Hypothalamus (tissue), 51 donors: ENCODE results near the gene TMEM253.

ENCODE experiments used
- DNase-seq, 51 donors: peaks; one replicate each; lab custom pipeline; 2025; lab: John Stamatoyannopoulos, UW

TMEM253 gene

DNA sequence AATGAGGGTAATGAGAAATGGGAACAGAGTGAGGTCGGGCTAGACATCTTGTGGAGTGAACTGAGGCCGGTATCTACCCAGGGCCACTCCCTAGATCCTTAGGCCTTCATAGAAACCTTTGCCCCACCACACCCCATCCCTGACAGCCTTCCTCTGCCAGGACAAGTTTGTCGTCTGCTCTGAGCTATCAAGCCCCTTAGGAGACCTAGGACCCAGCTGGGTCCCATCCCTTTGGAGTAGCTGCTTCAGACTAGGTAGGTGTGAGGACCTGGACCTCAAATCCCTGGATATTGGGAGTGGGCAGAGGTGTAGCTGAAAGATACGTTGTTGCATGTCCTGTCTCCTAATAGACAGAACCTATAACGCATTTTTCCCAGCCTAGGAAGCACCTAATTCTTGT lies at the start of gene TMEM253:
TSS of gene TMEM253 (plus strand) at position 136 of the 400 bp plus-strand sequence. CDS start 278 bp downstream, outside the sequence.
- DNase-seq: no peak

DNA sequence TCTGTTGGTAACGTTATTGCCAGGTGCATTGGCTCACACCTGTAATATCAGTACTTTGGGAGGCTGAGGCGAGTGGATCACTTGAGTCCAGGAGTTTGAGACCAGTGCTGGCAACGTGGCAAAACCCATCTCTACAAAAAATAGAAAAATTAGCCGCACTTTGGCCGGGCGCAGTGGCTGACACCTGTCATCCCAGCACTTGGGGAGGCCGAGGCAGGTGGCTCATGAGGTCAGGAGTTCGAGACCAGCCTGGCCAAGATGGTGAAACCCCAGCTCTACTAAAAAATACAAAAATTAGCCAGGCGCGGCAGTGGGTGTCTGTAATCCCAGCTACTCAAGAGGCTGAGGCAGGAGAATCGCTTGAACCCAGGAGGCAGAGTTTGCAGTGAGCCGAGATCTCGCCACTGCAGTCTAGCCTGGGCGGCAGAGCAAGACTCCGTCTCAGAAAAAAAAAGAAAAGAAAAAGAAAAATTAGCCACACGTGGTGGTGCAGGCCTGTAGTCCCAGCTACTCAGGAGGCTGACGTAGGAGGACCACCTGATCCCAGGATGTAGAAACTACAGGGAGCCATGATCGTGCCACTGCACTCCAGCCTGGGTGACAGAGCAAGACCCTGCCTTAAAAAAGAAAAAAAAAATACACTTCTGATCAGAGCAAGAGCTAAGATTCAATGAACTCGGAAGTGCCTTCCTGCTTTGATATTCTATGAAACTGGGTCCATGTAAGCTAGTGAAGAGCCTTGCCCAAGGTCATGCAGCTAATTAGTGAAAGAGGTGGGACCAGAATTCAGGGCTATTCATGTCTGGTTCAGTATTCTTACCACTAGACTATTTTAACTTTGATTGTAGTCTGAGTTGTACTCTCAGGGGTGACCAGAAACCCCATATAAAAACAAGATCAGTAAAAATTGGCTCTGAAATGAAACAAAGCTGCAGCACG lies 47.4 kb upstream of the TMEM253 start:
- DNase-seq: no peak

DNA sequence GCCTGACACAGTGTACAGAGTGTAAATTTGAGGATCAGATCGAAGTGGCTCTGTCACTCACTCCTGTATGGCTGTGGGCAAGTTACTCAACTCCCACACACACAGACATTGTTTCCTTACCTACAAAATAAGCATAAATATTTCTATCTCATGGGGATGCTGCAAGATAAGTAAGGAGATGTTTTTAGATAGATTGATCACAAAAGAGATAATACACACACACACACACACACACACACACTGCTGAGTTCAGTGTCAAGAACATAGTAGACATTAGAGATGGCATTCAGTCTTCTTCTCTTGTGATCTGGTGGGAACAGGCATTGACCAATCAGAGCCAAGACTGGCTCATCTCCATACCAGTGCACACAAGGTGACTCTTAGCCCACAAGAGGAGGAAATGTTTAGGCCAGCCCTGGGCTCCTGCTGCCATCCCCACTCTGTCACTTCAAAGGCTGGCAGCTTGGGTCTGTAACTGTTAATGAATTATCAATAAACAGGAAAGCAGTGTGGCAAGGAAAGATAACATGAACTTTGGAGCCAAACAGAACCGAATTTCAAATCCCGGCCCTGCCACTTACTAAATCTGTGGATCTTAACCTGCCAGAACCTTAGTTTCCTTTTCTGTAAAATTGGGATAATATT lies 46.6 kb upstream of the TMEM253 start:
- DNase-seq: no peak

DNA sequence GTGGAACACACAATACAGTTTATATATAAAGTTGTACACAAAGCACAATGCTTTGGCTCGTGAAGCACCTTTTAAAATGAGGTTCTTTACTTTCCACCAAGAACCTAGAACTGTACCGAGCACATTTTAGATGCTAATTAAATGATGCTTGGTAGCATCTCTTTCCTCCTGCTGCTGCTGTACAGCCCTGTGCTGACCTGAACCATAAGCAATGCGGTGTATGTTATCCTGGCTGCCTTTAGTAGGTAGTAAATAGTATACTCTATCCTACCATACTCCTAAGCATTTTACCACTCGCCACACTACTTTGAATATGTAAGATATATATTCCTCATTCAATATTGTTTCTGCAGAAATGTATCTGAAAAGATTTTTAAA lies 46.1 kb upstream of the TMEM253 start:
- DNase-seq: no peak

DNA sequence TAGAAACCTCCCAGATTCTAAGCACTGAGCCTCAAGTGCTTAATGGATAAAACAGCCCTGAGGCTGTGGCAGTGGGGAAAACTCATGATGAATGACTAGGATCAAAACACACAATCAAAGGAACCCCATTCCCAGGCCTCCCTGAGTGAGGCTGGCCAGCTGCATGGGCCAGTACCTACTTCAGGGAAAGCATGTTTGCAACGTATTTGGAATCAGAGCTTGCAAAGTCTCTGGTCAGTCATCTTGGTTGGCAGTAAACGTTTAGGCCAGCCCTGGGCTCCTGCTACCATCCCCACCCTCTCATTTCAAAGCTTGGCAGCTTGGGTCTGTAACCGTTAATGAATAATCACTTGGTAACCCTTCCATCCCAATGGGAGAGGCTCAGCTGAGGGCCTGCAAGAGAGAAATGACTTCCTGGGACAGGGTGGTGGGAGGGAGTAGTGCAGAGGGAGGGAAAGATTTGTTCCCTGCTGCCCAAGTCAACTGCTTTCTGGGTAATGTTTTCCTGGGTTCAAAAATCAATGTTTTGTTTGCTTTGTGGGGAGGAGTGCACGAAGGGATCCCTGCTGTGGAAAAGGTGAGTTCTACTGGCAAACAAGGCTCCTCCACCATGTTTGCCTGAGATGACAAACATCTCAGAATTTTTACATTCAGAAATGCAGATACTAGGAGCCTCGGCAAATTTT lies 45.3 kb upstream of the TMEM253 start:
- DNase-seq: no peak

DNA sequence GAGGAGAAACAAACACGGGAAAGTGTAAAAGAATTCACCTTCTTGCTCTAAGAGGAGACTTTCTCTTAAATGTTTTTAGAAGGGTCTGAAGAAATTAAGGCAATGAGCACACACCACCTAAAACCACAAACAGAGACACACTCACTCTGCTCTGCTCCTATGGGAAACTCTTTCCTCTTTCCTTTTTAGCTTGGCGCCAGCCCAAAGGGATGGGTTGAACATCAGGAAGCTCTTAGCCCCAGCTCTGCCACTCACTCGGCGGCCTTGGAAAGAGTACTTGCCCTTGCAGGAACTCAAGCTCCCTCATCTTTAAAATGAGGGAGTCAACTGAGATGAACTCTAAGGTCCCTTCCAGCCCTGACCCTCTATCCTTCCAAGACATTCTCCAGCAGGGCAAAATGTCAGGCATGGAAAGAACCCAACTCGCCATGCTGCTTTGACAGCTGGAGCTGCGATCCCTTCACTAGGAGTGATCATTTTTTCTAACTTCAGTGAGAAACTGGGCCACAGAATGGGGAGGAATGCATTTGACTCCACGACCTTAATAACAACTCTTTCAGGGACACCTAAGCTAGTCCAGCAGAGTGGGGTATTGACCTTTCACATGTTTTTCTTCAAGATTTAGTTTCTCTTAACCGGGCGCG lies 44.2 kb upstream of the TMEM253 start:
- DNase-seq: no peak

DNA sequence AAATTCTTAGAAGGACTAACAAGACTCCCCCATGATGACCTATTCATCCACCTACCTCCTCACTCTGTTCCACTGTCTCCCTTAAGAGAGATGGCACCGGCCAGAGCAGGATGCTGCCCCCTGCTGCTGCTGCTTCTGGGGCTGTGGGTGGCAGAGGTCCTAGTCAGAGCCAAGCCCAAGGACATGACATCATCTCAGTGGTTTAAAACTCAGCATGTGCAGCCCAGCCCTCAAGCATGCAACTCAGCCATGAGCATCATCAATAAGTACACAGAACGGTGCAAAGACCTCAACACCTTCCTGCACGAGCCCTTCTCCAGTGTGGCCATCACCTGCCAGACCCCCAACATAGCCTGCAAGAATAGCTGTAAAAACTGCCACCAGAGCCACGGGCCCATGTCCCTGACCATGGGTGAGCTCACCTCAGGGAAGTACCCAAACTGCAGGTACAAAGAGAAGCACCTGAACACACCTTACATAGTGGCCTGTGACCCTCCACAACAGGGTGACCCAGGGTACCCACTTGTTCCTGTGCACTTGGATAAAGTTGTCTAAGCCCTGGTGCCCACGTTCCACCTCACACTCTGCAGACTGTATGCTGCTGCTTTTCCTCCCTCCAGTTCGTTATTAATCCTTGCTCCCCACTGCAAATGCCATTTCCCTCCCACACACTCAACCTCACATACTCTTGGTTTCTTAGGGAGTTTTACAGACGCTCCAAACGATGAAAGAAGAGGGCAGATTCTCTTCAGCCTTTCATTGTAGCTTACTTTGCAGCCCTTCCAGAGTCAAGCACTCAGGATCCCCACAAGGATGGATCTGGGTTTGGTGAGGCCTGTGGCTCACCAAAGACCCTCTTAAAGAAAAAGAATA lies 42.8 kb upstream of the TMEM253 start, which contains the start of gene RNASE8:
TSS of gene RNASE8 (plus strand) at position 20 of the 873 bp plus-strand sequence. CDS start at position 91, 71 bp downstream.
- no peak for DNase-seq

DNA sequence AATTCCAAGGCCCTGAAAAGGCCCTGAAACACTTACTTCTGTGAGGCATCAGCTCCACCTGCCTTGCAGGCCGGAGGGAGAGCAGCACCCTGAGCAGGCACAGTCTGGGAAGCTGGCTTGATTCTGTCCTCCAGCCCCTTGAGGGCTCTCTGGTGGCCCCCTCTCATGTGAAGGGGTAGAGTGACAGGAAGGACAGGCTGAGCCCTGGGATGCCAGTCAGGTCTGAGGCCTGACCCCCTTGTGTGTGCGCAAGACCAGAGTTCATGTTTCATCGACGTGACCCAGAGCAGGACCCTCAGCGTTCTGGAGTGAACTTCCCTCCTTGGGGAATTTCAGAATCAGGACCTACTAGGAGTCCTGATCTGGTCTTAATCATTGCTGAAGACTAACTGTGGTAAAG lies 42.0 kb upstream of the TMEM253 start:
- DNase-seq: no peak

DNA sequence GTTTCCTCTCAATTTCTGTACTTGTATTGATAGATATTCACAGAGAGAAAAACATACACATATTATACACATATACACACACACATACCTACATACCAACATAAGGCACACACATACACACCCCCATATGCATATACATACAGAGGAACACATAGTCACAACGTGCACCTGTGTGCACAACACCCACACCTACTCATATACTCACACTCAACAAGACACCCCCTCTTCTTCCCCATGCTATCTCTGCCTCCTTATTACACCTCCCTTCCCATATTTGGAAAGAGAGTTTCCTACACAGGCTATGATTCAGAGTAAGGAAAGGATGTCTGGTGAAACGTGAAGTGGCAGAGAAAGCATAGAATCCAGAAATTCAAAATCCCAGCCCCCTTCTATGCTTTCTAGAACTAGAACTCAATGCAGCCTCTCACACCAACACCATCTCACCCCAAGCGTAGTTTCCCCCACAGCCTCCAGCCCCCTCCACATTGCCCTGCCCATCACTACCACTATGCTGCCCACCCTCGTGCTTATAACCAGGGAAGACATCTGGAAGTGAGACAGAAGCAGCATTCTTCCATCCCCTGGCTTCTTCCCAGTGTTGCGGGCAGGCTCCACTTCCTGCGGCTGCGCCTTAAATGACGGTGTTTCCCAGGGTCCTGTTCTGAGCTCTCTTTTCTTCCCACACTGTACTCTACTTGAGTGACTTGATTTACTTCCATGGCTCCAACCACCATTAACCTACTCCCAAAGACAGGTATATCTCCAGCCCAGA lies 40.8 kb upstream of the TMEM253 start:
- DNase-seq: peak in 12 of 51 donors; percentile 4 to 34 (median 14)

DNA sequence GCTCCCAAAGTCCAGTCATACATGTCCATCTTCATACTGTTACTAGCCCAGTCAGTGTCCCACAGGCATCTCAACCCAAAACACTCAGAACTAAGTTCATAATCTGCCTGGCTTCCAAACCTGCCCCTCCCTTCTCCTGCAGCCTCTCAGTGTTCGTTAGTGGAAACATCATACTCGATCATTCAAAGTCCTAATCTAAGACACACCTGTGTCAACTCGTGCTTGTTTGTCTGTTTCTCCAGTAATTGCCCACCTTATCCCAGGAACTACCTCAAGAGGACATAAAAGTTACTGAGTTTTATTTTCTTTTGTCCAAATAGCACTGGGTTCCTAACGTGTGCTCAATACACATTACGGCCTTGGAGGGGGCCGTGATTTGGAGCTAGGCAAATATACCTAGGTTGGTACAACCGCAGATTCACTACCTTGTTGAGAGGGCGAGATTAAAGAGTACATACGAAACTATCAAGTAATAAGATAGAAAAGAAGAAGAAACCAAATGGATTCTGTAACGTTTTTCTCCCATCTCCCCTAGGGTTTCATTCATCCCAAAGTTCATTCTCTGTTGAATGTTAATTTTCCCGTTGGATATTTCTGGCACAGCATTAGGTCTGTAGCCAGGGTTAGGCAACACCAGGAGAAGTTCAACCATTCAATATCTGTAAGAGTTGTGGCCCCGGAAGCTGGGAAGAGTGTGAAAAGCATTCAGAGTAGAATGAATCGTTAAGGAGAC lies 40.1 kb upstream of the TMEM253 start:
- no peak for DNase-seq

DNA sequence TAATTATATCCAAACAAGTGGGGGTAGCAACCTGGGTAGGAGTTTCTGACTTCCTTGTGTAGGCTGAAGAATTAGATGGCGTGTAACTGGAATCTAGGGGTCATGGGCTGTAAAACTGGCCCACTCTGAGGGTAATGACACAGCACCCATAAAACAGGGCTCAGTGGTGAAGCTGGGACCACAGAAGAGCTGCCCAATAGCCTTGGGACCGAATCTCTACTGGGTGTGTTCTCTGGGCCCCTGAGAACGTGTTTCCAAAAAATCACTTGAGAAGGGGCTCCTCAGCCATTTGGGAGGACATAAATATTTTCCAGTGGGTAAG lies 39.6 kb upstream of the TMEM253 start:
- no peak for DNase-seq

DNA sequence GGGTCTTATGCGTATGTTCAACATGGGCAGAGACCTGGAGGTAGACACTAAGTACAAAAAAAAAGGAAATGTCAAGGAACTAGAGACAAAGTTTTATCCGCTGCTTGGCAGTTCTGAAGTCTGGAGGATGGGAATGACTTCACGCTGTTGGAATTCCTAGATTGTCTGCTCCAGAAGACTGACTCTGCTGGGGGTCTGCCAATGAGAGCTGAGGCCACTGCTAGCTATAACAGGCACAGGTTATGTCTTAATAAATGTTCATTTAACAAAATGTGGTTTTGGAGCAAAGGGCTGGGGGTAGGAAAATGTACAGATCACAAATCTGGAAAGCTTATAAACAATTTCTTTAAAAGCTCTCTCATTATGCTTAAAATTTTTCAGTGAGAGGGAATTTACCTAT lies 37.4 kb upstream of the TMEM253 start:
- DNase-seq: no peak

DNA sequence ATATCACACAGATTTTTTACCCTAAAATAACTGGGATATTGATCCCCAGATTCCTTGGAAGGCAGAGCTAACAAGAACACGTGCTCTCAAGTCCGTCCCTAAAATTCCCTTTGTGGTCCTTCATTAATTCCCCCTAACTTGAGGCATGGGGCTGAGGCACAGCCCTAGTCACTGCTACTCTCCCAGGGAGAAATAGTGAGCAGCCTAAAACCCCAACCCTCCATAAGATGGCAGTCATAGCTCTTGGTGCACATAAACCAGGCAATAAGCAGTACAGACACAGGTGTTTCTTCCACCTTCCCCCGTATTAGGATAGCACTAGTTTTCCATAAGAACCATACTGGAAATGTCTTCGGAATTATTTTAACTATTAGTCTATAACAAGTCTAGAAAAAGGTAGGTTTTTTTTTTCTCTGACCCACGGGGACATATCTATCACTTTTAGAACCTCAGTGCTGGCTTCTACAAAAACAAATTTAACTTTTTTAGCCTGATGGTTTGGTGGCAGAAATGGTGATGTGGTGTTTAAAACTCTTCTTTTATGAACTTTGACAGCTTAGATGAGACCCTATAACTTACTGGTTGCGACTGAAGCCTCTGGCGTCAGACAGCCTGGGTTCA lies 33.9 kb upstream of the TMEM253 start:
- DNase-seq: no peak

DNA sequence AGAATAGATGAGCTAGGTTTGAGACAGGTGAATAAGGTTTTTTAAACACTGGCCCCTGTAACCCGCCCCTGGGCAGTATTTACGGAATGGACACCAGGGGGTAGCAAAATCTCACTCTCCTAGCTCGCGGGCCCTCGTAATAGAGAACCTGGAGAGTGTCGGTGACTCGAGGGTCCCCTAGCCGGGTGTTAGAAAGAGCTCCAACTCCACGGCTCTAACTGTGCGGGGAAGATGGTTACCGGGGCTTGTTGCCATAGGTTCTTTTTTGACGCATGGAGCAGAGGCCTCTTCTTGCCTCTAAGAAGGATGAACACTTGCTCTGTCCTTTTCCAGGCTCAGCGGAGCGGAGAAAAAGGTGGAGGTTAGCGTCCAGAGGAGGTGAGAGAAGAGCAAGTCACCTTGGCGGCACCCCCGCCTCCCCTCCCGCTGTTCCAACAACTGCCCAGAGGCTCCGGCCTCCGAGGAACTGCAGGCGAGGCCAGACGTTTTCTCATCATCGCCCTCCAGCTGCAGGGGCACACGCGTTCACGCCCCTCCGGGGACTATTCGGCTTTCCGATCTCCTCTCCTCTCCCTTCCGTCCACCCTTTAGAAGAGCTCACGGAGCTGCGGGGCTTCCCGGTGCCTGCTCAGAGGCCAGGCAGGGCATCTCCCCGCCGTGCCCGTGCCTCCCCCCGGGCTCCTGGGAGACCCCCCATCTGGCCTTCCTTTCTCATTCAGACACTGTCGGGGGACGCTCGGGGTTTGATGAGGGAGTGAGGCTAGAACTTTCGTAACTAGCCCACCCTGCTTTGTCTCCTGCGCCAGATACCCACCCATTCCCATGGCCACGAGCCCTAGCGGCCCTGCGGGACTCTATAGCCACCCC lies 32.1 kb upstream of the TMEM253 start:
- peak in 42 of 51 donors; percentile 3 to 67 (median 46) for DNase-seq

DNA sequence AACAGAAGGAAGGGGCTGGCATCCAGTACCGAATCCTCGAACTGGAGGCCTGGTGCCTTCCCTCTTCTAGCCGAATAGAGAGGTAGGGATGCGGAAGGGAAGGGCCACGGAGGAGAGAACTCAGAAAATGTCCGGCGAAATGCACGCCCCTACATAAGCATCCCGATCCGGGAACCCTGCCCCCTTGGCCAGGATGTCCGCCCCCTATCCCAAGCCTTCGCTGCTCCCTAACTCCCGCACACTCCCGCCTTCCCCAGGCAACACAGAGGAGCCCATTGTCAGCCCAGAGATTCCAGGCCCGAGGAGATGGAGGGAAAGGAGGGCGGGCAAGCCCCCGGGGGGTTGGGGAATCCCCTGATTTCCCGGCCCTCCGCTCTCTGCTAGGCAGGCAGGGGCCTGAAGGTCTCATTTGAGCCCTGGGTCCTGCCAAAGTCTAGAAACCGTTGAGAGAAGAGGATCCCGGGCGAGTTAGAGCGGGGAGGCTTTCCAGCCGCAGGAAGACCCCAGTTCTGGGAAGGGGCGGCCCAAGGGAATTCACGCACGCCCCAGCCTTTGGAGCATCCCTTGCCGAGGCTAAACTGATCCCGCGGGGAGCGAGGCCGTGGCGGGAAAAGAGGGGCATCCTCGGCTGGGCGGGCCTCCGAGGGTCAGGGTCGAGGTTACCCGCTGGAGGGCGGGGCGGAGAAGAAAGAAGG lies 31.3 kb upstream of the TMEM253 start:
- peak in 48 of 51 donors; percentile 21 to 90 (median 60) for DNase-seq

DNA sequence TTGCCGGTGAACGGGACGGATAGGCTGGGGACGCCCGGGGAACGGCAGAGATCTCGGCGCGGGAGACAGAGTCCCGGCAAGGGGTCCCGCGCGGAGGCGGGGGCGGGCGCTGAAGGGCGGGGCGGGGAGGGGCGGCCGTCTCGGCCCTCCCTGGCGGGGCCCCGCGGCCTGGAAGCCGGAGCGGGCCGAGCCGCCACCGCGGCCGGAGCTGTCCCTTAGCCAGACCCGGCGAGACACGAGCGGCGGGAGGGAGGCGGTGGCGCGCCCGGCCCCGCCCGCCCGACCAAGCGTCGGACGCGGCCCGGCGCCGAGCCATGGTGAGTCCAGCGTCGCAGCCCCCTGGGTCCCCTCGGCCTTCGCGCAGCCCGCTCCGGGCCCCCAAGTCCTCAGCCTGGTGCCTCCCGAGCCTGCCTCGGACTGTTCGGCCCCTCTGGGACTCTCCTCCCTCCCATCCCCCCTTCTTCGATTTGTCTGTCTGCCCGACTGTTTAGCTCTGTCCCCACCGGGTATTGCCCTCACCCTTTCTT lies 30.7 kb upstream of the TMEM253 start, which contains the start of gene ARHGEF40:
TSS of gene ARHGEF40 (plus strand) at position 222 of the 527 bp plus-strand sequence. CDS start at position 315, 93 bp downstream.
- peak in 47 of 51 donors; percentile 13 to 85 (median 69) for DNase-seq
